ENCODE measurements around the gene LHX5.

The LHX5 gene

GRCh38 chr12:113456761-113457160, 14.9 kb downstream of the LHX5 start:
- no peak overlapping the region for H3K9ac ChIP-seq (ENCODE audit: low read depth in 1 of 2, low read length in 2 of 2)
- no peak overlapping the region for H3K27ac ChIP-seq (ENCODE audit: low read depth in 2 of 2, low read length in 2 of 2)
- no peaks in the 10 kb centered on the region for H3K4me1 ChIP-seq (ENCODE audit: control insufficient read depth in 2 of 2, insufficient read depth in 2 of 2, low read length in 2 of 2)
- H3K9me3 ChIP-seq (ENCODE audit: control insufficient read depth in 2 of 2, low read length in 2 of 2) = no peaks in the 10 kb centered on the region
- no peaks in the 10 kb centered on the region for H3K36me3 ChIP-seq (ENCODE audit: control insufficient read depth in 2 of 2, insufficient read depth in 2 of 2, low read length in 2 of 2)
- no peak overlapping the region for H3K4me3 ChIP-seq (ENCODE audit: low read length in 2 of 2)
- H3K27me3 ChIP-seq (ENCODE audit: control insufficient read depth in 2 of 2, insufficient read depth in 2 of 2, low read length in 2 of 2) = peaks cover 3 to 10% of the 10 kb centered on the region in 2 donors

GRCh38 chr12:113456199-113456598, 15.5 kb downstream of the LHX5 start:
- Histone ChIP-seq H3K4me3 (ENCODE audit: low read length in 2 of 2) (no peak overlapping the region), H3K9ac (ENCODE audit: low read depth in 1 of 2, low read length in 2 of 2) (no peak overlapping the region), H3K27me3 (ENCODE audit: control insufficient read depth in 2 of 2, insufficient read depth in 2 of 2, low read length in 2 of 2) (peaks cover 3 to 5% of the 10 kb centered on the region in 2 donors), H3K36me3 (ENCODE audit: control insufficient read depth in 2 of 2, insufficient read depth in 2 of 2, low read length in 2 of 2) (no peaks in the 10 kb centered on the region), H3K27ac (ENCODE audit: low read depth in 2 of 2, low read length in 2 of 2) (no peak overlapping the region), H3K9me3 (ENCODE audit: control insufficient read depth in 2 of 2, low read length in 2 of 2) (no peaks in the 10 kb centered on the region), H3K4me1 (ENCODE audit: control insufficient read depth in 2 of 2, insufficient read depth in 2 of 2, low read length in 2 of 2) (no peaks in the 10 kb centered on the region)

GRCh38 chr12:113453330-113453729, 18.3 kb downstream of the LHX5 start:
- H3K4me3 ChIP-seq (ENCODE audit: low read length in 2 of 2) = no peak overlapping the region
- H3K4me1 ChIP-seq (ENCODE audit: control insufficient read depth in 2 of 2, insufficient read depth in 2 of 2, low read length in 2 of 2) = no peaks in the 10 kb centered on the region
- no peak overlapping the region for H3K27ac ChIP-seq (ENCODE audit: low read depth in 2 of 2, low read length in 2 of 2)
- no peaks in the 10 kb centered on the region for H3K9me3 ChIP-seq (ENCODE audit: control insufficient read depth in 2 of 2, low read length in 2 of 2)
- H3K36me3 ChIP-seq (ENCODE audit: control insufficient read depth in 2 of 2, insufficient read depth in 2 of 2, low read length in 2 of 2) = no peaks in the 10 kb centered on the region
- peaks cover 3 to 4% of the 10 kb centered on the region in 2 donors for H3K27me3 ChIP-seq (ENCODE audit: control insufficient read depth in 2 of 2, insufficient read depth in 2 of 2, low read length in 2 of 2)
- H3K9ac ChIP-seq (ENCODE audit: low read depth in 1 of 2, low read length in 2 of 2) = no peak overlapping the region

GRCh38 chr12:113452458-113452857, 19.2 kb downstream of the LHX5 start:
- Histone ChIP-seq H3K9ac (ENCODE audit: low read depth in 1 of 2, low read length in 2 of 2) (no peak overlapping the region), H3K4me1 (ENCODE audit: control insufficient read depth in 2 of 2, insufficient read depth in 2 of 2, low read length in 2 of 2) (no peaks in the 10 kb centered on the region), H3K27me3 (ENCODE audit: control insufficient read depth in 2 of 2, insufficient read depth in 2 of 2, low read length in 2 of 2) (peaks cover 0 to 8% of the 10 kb centered on the region in 2 donors), H3K36me3 (ENCODE audit: control insufficient read depth in 2 of 2, insufficient read depth in 2 of 2, low read length in 2 of 2) (no peaks in the 10 kb centered on the region), H3K4me3 (ENCODE audit: low read length in 2 of 2) (no peak overlapping the region), H3K27ac (ENCODE audit: low read depth in 2 of 2, low read length in 2 of 2) (no peak overlapping the region), H3K9me3 (ENCODE audit: control insufficient read depth in 2 of 2, low read length in 2 of 2) (no peaks in the 10 kb centered on the region)

- H3K27ac ChIP-seq (ENCODE audit: low read depth in 2 of 2, low read length in 2 of 2) = no peak overlapping the region
- no peak overlapping the region for H3K4me3 ChIP-seq (ENCODE audit: low read length in 2 of 2)
- peaks cover 0 to 9% of the 10 kb centered on the region in 2 donors for H3K27me3 ChIP-seq (ENCODE audit: control insufficient read depth in 2 of 2, insufficient read depth in 2 of 2, low read length in 2 of 2)
- no peaks in the 10 kb centered on the region for H3K36me3 ChIP-seq (ENCODE audit: control insufficient read depth in 2 of 2, insufficient read depth in 2 of 2, low read length in 2 of 2)
- no peaks in the 10 kb centered on the region for H3K4me1 ChIP-seq (ENCODE audit: control insufficient read depth in 2 of 2, insufficient read depth in 2 of 2, low read length in 2 of 2)
- H3K9ac ChIP-seq (ENCODE audit: low read depth in 1 of 2, low read length in 2 of 2) = no peak overlapping the region
- no peaks in the 10 kb centered on the region for H3K9me3 ChIP-seq (ENCODE audit: control insufficient read depth in 2 of 2, low read length in 2 of 2)
Measured at GRCh38 chr12:113449839-113450238, 21.8 kb downstream of the LHX5 start.

GRCh38 chr12:113449299-113449698, 22.4 kb downstream of the LHX5 start:
- Histone ChIP-seq H3K9me3 (ENCODE audit: control insufficient read depth in 2 of 2, low read length in 2 of 2) (no peaks in the 10 kb centered on the region), H3K9ac (ENCODE audit: low read depth in 1 of 2, low read length in 2 of 2) (no peak overlapping the region), H3K27ac (ENCODE audit: low read depth in 2 of 2, low read length in 2 of 2) (no peak overlapping the region), H3K4me3 (ENCODE audit: low read length in 2 of 2) (no peak overlapping the region), H3K36me3 (ENCODE audit: control insufficient read depth in 2 of 2, insufficient read depth in 2 of 2, low read length in 2 of 2) (no peaks in the 10 kb centered on the region), H3K27me3 (ENCODE audit: control insufficient read depth in 2 of 2, insufficient read depth in 2 of 2, low read length in 2 of 2) (peaks cover 2 to 9% of the 10 kb centered on the region in 2 donors), H3K4me1 (ENCODE audit: control insufficient read depth in 2 of 2, insufficient read depth in 2 of 2, low read length in 2 of 2) (no peaks in the 10 kb centered on the region)

GRCh38 chr12:113448873-113449272, 22.8 kb downstream of the LHX5 start:
- H3K27me3 ChIP-seq (ENCODE audit: control insufficient read depth in 2 of 2, insufficient read depth in 2 of 2, low read length in 2 of 2) = peaks cover 3 to 9% of the 10 kb centered on the region in 2 donors
- H3K9me3 ChIP-seq (ENCODE audit: control insufficient read depth in 2 of 2, low read length in 2 of 2) = no peaks in the 10 kb centered on the region
- H3K36me3 ChIP-seq (ENCODE audit: control insufficient read depth in 2 of 2, insufficient read depth in 2 of 2, low read length in 2 of 2) = no peaks in the 10 kb centered on the region
- no peak overlapping the region for H3K27ac ChIP-seq (ENCODE audit: low read depth in 2 of 2, low read length in 2 of 2)
- no peaks in the 10 kb centered on the region for H3K4me1 ChIP-seq (ENCODE audit: control insufficient read depth in 2 of 2, insufficient read depth in 2 of 2, low read length in 2 of 2)
- H3K4me3 ChIP-seq (ENCODE audit: low read length in 2 of 2) = no peak overlapping the region
- H3K9ac ChIP-seq (ENCODE audit: low read depth in 1 of 2, low read length in 2 of 2) = no peak overlapping the region

GRCh38 chr12:113445544-113446171, 26.0 kb downstream of the LHX5 start:
- Histone ChIP-seq H3K27ac (ENCODE audit: low read depth in 2 of 2, low read length in 2 of 2) (no peak overlapping the region), H3K27me3 (ENCODE audit: control insufficient read depth in 2 of 2, insufficient read depth in 2 of 2, low read length in 2 of 2) (peaks cover 3 to 9% of the 10 kb centered on the region in 2 donors), H3K4me3 (ENCODE audit: low read length in 2 of 2) (no peak overlapping the region), H3K4me1 (ENCODE audit: control insufficient read depth in 2 of 2, insufficient read depth in 2 of 2, low read length in 2 of 2) (no peaks in the 10 kb centered on the region), H3K9me3 (ENCODE audit: control insufficient read depth in 2 of 2, low read length in 2 of 2) (no peaks in the 10 kb centered on the region), H3K36me3 (ENCODE audit: control insufficient read depth in 2 of 2, insufficient read depth in 2 of 2, low read length in 2 of 2) (no peaks in the 10 kb centered on the region), H3K9ac (ENCODE audit: low read depth in 1 of 2, low read length in 2 of 2) (no peak overlapping the region)

- Histone ChIP-seq H3K9ac (ENCODE audit: low read depth in 1 of 2, low read length in 2 of 2) (no peak overlapping the region), H3K9me3 (ENCODE audit: control insufficient read depth in 2 of 2, low read length in 2 of 2) (no peaks in the 10 kb centered on the region), H3K4me3 (ENCODE audit: low read length in 2 of 2) (no peak overlapping the region), H3K27me3 (ENCODE audit: control insufficient read depth in 2 of 2, insufficient read depth in 2 of 2, low read length in 2 of 2) (peaks cover 3 to 5% of the 10 kb centered on the region in 2 donors), H3K4me1 (ENCODE audit: control insufficient read depth in 2 of 2, insufficient read depth in 2 of 2, low read length in 2 of 2) (no peaks in the 10 kb centered on the region), H3K36me3 (ENCODE audit: control insufficient read depth in 2 of 2, insufficient read depth in 2 of 2, low read length in 2 of 2) (no peaks in the 10 kb centered on the region), H3K27ac (ENCODE audit: low read depth in 2 of 2, low read length in 2 of 2) (no peak overlapping the region)
Measured at GRCh38 chr12:113443030-113443539, 28.6 kb downstream of the LHX5 start.

GRCh38 chr12:113440947-113441782, 30.5 kb downstream of the LHX5 start:
- no peaks in the 10 kb centered on the region for H3K9me3 ChIP-seq (ENCODE audit: control insufficient read depth in 2 of 2, low read length in 2 of 2)
- H3K27ac ChIP-seq (ENCODE audit: low read depth in 2 of 2, low read length in 2 of 2) = no peak overlapping the region
- H3K4me1 ChIP-seq (ENCODE audit: control insufficient read depth in 2 of 2, insufficient read depth in 2 of 2, low read length in 2 of 2) = no peaks in the 10 kb centered on the region
- peaks cover 0 to 3% of the 10 kb centered on the region in 2 donors for H3K27me3 ChIP-seq (ENCODE audit: control insufficient read depth in 2 of 2, insufficient read depth in 2 of 2, low read length in 2 of 2)
- H3K36me3 ChIP-seq (ENCODE audit: control insufficient read depth in 2 of 2, insufficient read depth in 2 of 2, low read length in 2 of 2) = no peaks in the 10 kb centered on the region
- H3K4me3 ChIP-seq (ENCODE audit: low read length in 2 of 2) = no peak overlapping the region
- no peak overlapping the region for H3K9ac ChIP-seq (ENCODE audit: low read depth in 1 of 2, low read length in 2 of 2)
